Gastrocnemius medialis (tissue), 4 donors: ENCODE data around the gene CRAMP1.

Experiments
- CTCF ChIP-seq, 5 experiments: fragments of 450-650 bp in 3 of 5; fragments of 200-600 bp in 2 of 5; sonication (generic) in 2 of 5; IDR thresholded peaks in 4 of 5; conservative IDR thresholded peaks in 1 of 5; 1 replicate in 4 of 5; 2 replicates in 1 of 5; pipeline ENCODE4 v1.5.1; 2016 to 2019; ENCODE audit warnings: antibody characterized with exemption in 5 of 5, mild to moderate bottlenecking in 3 of 5, moderate library complexity in 3 of 5
- POLR2A ChIP-seq, 2 donors: fragments of 450-650 bp; IDR thresholded peaks; one replicate each; pipeline ENCODE4 v1.6.1; 2017; ENCODE audit warnings: antibody characterized with exemption in 2 of 2, mild to moderate bottlenecking in 2 of 2, moderate library complexity in 2 of 2

GRCh38 chr16:1640261-1640941 lies 28.2 kb downstream of the CRAMP1 start:
- no peak for TF ChIP-seq CTCF (IDR thresholded peaks at IDR 0.05 in 4 of 5, conservative IDR thresholded peaks at IDR 0.05 in 1 of 5)
- TF ChIP-seq POLR2A (IDR thresholded peaks at IDR 0.05), result no peak
